SK-N-SH treated with all-trans-retinoic acid at 6 μM for 48 hours (cell line): ENCODE results near the gene FHOD1.
A peak's percentile ranks its signal among the peaks of the same experiment; 100 is the strongest.

Source experiments
- ATAC-seq: fragments of 200-7000 bp; cut with Tn5 transposase; 3 replicates; pipeline ENCODE4 v1.9.1; 2020; ENCODE audit warnings: mild to moderate bottlenecking, moderate library complexity
- ARNTL ChIP-seq: fragments of 450-650 bp; formaldehyde crosslinking; IDR thresholded peaks from 2 replicates; pipeline ENCODE4 v1.5.0; 2020; ENCODE audit warnings: low read depth, mild to moderate bottlenecking, moderate library complexity, borderline replicate concordance
- BACH2 ChIP-seq: fragments of 250-450 bp; sonication (Bioruptor Pico); IDR thresholded peaks from 2 replicates; pipeline ENCODE4 v1.9.0; 2021; ENCODE audit warnings: mild to moderate bottlenecking, borderline replicate concordance
- CSDC2 ChIP-seq: fragments of 250-450 bp; sonication (Bioruptor Pico); IDR thresholded peaks from 2 replicates; pipeline ENCODE4 v1.5.0; 2020; ENCODE audit warnings: mild to moderate bottlenecking, moderate library complexity
- ESRRG ChIP-seq: fragments of 250-450 bp; sonication (Bioruptor Pico); IDR thresholded peaks from 2 replicates; pipeline ENCODE4 v1.6.1; 2021; ENCODE audit warnings: mild to moderate bottlenecking
- GLIS3 ChIP-seq: fragments of 250-450 bp; sonication (Bioruptor Pico); IDR thresholded peaks from 2 replicates; pipeline ENCODE4 v1.5.0; 2020; ENCODE audit warnings: mild to moderate bottlenecking, moderate library complexity
- ISL1 ChIP-seq: fragments of 250-450 bp; sonication (Bioruptor Pico); IDR thresholded peaks from 2 replicates; pipeline ENCODE4 v2.1.2; 2022; ENCODE audit warnings: mild to moderate bottlenecking, moderate library complexity
- OSR1 ChIP-seq: fragments of 250-450 bp; sonication (Bioruptor Pico); IDR thresholded peaks from 2 replicates; pipeline ENCODE4 v1.8.0; 2022; ENCODE audit warnings: moderate library complexity, mild to moderate bottlenecking, inconsistent platforms
- PPARA ChIP-seq: fragments of 250-450 bp; sonication (Bioruptor Pico); IDR thresholded peaks from 2 replicates; pipeline ENCODE4 v1.5.0; 2020; ENCODE audit warnings: mild to moderate bottlenecking, borderline replicate concordance
- RARB ChIP-seq: fragments of 250-450 bp; sonication (Bioruptor Pico); IDR thresholded peaks from 2 replicates; pipeline ENCODE4 v1.8.0; 2021; ENCODE audit warnings: mild to moderate bottlenecking, moderate library complexity
- SNAI2 ChIP-seq: fragments of 250-450 bp; sonication (Bioruptor Pico); IDR thresholded peaks from 2 replicates; pipeline ENCODE4 v1.5.0; 2020; ENCODE audit warnings: mild to moderate bottlenecking, moderate library complexity
- TCF4 ChIP-seq: fragments of 250-450 bp; sonication (Bioruptor Pico); IDR thresholded peaks from 2 replicates; pipeline ENCODE4 v1.8.0; 2021; ENCODE audit warnings: mild to moderate bottlenecking, moderate library complexity, borderline replicate concordance
- TOX ChIP-seq: fragments of 250-450 bp; sonication (Bioruptor Pico); IDR thresholded peaks from 2 replicates; pipeline ENCODE4 v1.8.0; 2021; ENCODE audit warnings: mild to moderate bottlenecking, moderate library complexity, borderline replicate concordance
- ZC3H10 ChIP-seq: fragments of 250-450 bp; sonication (Bioruptor Pico); IDR thresholded peaks from 2 replicates; pipeline ENCODE4 v1.5.1; 2021; ENCODE audit warnings: mild to moderate bottlenecking, moderate library complexity
- ZFP3 ChIP-seq: fragments of 250-450 bp; sonication (Bioruptor Pico); IDR thresholded peaks from 2 replicates; pipeline ENCODE4 v1.5.0; 2020; ENCODE audit warnings: mild to moderate bottlenecking, moderate library complexity
- ZFP30 ChIP-seq: fragments of 450-650 bp; formaldehyde crosslinking; IDR thresholded peaks from 2 replicates; pipeline ENCODE4 v1.5.0; 2022; ENCODE audit warnings: mild to moderate bottlenecking, moderate library complexity
- ZNF565 ChIP-seq: fragments of 450-650 bp; formaldehyde crosslinking; conservative IDR thresholded peaks from 2 replicates; pipeline ENCODE4 v1.5.0; 2020; ENCODE audit warnings: low read depth, mild to moderate bottlenecking, moderate library complexity
- ZNF8 ChIP-seq: fragments of 450-650 bp; formaldehyde crosslinking; IDR thresholded peaks from 2 replicates; pipeline ENCODE4 v1.5.0; 2020; ENCODE audit warnings: mild to moderate bottlenecking, moderate library complexity
- TF ChIP-seq, protein P1 (sequence below): fragments of 250-450 bp; sonication (Bioruptor Pico); IDR thresholded peaks from 2 replicates; pipeline ENCODE4 v1.5.1; 2020; ENCODE audit warnings: low read depth, mild to moderate bottlenecking, moderate library complexity
- TF ChIP-seq, protein P2 (sequence below): fragments of 250-450 bp; sonication (Bioruptor Pico); IDR thresholded peaks from 2 replicates; pipeline ENCODE4 v1.8.0; 2021; ENCODE audit warnings: low read depth, mild to moderate bottlenecking, moderate library complexity, borderline replicate concordance
- TF ChIP-seq, protein P3 (sequence below): fragments of 250-450 bp; sonication (Bioruptor Pico); IDR thresholded peaks from 2 replicates; pipeline ENCODE4 v1.5.1; 2021; ENCODE audit warnings: mild to moderate bottlenecking, moderate library complexity
- TF ChIP-seq, protein P4 (sequence below): fragments of 250-450 bp; sonication (Bioruptor Pico); IDR thresholded peaks from 2 replicates; pipeline ENCODE4 v1.8.0; 2020; ENCODE audit warnings: mild to moderate bottlenecking, moderate library complexity, borderline replicate concordance
- TF ChIP-seq, protein P5 (sequence below): fragments of 250-450 bp; sonication (Bioruptor Pico); IDR thresholded peaks from 2 replicates; pipeline ENCODE4 v1.5.0; 2020; ENCODE audit warnings: mild to moderate bottlenecking, moderate library complexity

The FHOD1 gene

DNA sequence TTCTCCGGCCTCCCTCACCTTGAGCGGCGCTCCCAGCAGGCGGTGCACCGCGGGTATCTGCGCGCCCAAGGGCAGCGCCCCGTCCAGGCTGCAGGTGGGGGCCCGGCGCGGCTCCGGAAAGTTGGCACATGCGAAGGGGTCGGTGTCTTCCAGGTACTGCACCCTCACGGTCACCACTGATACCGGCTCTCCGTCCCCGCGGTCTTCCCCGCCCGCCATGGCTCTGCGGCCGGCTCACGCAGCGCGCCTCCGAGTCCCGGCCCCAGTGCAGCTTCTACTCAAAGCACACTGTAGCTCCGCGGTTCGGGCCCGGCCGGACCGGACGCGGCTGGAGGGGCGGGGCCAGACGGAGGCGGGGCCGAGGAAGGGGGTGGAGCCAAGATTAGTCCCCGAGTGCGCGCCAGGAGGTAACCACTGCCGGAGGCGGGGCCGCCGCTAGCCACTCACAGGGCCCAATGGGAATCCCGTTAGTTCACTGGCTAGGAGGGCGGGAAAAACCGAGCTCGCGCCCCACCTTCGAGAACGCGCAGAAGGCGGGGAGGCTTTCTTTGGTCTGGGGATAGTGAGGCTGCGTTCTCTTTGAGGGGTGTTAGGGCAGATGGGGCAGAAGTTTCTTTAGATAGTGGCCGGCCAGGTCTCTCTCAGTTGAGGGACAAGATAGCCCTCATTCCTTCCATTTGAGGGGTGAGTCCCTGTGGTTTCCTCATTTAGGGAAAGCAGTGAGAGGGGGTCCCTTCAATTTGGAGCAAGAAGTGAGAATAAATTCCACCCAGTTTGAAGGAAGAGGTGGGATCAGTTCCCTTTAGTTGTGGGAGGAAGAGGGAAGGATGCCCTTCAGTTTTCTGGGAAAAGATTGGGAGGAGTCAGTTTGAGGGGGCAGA, at the start of gene FHOD1:
FHOD1 (minus strand) TSS at position 290 of the 881 bp plus-strand sequence; CDS start at position 219, 71 bp downstream.
- TF ChIP-seq ZFP30: no peak
- TF ChIP-seq, protein P1, sequence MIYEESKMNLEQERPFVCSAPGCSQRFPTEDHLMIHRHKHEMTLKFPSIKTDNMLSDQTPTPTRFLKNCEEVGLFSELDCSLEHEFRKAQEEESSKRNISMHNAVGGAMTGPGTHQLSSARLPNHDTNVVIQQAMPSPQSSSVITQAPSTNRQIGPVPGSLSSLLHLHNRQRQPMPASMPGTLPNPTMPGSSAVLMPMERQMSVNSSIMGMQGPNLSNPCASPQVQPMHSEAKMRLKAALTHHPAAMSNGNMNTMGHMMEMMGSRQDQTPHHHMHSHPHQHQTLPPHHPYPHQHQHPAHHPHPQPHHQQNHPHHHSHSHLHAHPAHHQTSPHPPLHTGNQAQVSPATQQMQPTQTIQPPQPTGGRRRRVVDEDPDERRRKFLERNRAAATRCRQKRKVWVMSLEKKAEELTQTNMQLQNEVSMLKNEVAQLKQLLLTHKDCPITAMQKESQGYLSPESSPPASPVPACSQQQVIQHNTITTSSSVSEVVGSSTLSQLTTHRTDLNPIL (CRISPR knock-in tag): no peak
- no peak for TF ChIP-seq ESRRG (CRISPR knock-in tag)
- TF ChIP-seq CSDC2: no peak
- TF ChIP-seq TOX (CRISPR knock-in tag): no peak
- TF ChIP-seq RARB (CRISPR knock-in tag): no peak
- no peak for TF ChIP-seq ZFP3 (CRISPR knock-in tag)
- TF ChIP-seq, protein P2, sequence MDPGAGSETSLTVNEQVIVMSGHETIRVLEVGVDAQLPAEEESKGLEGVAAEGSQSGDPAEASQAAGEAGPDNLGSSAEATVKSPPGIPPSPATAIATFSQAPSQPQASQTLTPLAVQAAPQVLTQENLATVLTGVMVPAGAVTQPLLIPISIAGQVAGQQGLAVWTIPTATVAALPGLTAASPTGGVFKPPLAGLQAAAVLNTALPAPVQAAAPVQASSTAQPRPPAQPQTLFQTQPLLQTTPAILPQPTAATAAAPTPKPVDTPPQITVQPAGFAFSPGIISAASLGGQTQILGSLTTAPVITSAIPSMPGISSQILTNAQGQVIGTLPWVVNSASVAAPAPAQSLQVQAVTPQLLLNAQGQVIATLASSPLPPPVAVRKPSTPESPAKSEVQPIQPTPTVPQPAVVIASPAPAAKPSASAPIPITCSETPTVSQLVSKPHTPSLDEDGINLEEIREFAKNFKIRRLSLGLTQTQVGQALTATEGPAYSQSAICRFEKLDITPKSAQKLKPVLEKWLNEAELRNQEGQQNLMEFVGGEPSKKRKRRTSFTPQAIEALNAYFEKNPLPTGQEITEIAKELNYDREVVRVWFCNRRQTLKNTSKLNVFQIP (CRISPR knock-in tag): no peak
- no peak for TF ChIP-seq PPARA (CRISPR knock-in tag)
- TF ChIP-seq ZNF8: no peak
- no peak for TF ChIP-seq ZC3H10
- TF ChIP-seq, protein P3, sequence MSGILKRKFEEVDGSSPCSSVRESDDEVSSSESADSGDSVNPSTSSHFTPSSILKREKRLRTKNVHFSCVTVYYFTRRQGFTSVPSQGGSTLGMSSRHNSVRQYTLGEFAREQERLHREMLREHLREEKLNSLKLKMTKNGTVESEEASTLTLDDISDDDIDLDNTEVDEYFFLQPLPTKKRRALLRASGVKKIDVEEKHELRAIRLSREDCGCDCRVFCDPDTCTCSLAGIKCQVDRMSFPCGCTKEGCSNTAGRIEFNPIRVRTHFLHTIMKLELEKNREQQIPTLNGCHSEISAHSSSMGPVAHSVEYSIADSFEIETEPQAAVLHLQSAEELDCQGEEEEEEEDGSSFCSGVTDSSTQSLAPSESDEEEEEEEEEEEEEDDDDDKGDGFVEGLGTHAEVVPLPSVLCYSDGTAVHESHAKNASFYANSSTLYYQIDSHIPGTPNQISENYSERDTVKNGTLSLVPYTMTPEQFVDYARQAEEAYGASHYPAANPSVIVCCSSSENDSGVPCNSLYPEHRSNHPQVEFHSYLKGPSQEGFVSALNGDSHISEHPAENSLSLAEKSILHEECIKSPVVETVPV (CRISPR knock-in tag): no peak
- TF ChIP-seq TCF4 (CRISPR knock-in tag): no peak
- TF ChIP-seq, protein P4, sequence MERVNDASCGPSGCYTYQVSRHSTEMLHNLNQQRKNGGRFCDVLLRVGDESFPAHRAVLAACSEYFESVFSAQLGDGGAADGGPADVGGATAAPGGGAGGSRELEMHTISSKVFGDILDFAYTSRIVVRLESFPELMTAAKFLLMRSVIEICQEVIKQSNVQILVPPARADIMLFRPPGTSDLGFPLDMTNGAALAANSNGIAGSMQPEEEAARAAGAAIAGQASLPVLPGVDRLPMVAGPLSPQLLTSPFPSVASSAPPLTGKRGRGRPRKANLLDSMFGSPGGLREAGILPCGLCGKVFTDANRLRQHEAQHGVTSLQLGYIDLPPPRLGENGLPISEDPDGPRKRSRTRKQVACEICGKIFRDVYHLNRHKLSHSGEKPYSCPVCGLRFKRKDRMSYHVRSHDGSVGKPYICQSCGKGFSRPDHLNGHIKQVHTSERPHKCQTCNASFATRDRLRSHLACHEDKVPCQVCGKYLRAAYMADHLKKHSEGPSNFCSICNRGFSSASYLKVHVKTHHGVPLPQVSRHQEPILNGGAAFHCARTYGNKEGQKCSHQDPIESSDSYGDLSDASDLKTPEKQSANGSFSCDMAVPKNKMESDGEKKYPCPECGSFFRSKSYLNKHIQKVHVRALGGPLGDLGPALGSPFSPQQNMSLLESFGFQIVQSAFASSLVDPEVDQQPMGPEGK (CRISPR knock-in tag): no peak
- TF ChIP-seq, protein P5, sequence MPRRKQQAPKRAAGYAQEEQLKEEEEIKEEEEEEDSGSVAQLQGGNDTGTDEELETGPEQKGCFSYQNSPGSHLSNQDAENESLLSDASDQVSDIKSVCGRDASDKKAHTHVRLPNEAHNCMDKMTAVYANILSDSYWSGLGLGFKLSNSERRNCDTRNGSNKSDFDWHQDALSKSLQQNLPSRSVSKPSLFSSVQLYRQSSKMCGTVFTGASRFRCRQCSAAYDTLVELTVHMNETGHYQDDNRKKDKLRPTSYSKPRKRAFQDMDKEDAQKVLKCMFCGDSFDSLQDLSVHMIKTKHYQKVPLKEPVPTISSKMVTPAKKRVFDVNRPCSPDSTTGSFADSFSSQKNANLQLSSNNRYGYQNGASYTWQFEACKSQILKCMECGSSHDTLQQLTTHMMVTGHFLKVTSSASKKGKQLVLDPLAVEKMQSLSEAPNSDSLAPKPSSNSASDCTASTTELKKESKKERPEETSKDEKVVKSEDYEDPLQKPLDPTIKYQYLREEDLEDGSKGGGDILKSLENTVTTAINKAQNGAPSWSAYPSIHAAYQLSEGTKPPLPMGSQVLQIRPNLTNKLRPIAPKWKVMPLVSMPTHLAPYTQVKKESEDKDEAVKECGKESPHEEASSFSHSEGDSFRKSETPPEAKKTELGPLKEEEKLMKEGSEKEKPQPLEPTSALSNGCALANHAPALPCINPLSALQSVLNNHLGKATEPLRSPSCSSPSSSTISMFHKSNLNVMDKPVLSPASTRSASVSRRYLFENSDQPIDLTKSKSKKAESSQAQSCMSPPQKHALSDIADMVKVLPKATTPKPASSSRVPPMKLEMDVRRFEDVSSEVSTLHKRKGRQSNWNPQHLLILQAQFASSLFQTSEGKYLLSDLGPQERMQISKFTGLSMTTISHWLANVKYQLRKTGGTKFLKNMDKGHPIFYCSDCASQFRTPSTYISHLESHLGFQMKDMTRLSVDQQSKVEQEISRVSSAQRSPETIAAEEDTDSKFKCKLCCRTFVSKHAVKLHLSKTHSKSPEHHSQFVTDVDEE (CRISPR knock-in tag): no peak
- TF ChIP-seq SNAI2 (CRISPR knock-in tag): no peak
- TF ChIP-seq ZNF565 (CRISPR knock-in tag): no peak
- TF ChIP-seq ARNTL: no peak
- no peak for TF ChIP-seq ISL1 (CRISPR knock-in tag)
- ATAC-seq: peak; percentile 74

DNA sequence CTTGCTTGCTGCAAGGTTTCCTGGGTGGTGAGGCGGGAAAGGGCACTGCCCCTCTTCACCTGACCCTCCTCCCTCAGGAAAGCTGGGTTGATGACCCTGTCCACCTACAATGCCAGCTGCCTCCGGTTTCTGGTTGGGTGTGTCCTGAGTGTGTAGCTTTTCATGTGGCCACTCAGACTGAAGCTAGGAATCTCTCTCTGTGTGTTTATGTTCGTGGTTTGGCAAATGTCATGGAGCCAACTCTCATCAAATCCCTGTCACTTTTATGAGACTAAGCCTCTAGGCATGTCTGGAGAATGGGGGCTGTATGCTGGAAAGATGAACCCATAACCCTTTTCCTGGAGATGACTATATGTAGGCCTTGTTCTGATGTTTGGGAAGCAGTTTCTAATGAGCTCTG, 49.1 kb upstream of the FHOD1 start:
- ATAC-seq: peak; percentile 49
- no peak for TF ChIP-seq GLIS3 (CRISPR knock-in tag)
- TF ChIP-seq, protein P1 (CRISPR knock-in tag): no peak
- TF ChIP-seq, protein P4 (CRISPR knock-in tag): no peak
- TF ChIP-seq RARB (CRISPR knock-in tag): no peak
- TF ChIP-seq ZNF8: no peak
- TF ChIP-seq ESRRG (CRISPR knock-in tag): no peak
- no peak for TF ChIP-seq PPARA (CRISPR knock-in tag)
- no peak for TF ChIP-seq TOX (CRISPR knock-in tag)
- TF ChIP-seq ISL1 (CRISPR knock-in tag): no peak
- no peak for TF ChIP-seq TCF4 (CRISPR knock-in tag)
- TF ChIP-seq ZFP30: no peak
- TF ChIP-seq OSR1: no peak
- TF ChIP-seq ZNF565 (CRISPR knock-in tag): no peak
- TF ChIP-seq BACH2 (CRISPR knock-in tag): no peak
- no peak for TF ChIP-seq CSDC2
- TF ChIP-seq, protein P5 (CRISPR knock-in tag): no peak
